SU-DHL-6 (cell line): ENCODE measurements around the gene SFXN2.

Experiments used
- H2AFZ ChIP-seq: fragments of 200-600 bp; sonication (generic); 2 replicates; pipeline ENCODE4 v1.6.1; 2014; ENCODE audit warnings: low read depth, mild to moderate bottlenecking, moderate library complexity, mixed read lengths, antibody characterized with exemption, low read length; ENCODE audit not compliant: severe bottlenecking
- H3F3A ChIP-seq: fragments of 200-600 bp; shearing (Covaris generic); 2 replicates; pipeline ENCODE4 v1.6.0; 2016; ENCODE audit warnings: antibody characterized with exemption, mild to moderate bottlenecking; ENCODE audit not compliant: insufficient read depth
- H3K27ac ChIP-seq: fragments of 200-600 bp; sonication (generic); 2 replicates; pipeline ENCODE4 v1.5.1; 2016; ENCODE audit warnings: low read depth, mild to moderate bottlenecking, low read length, moderate library complexity, mixed read lengths
- H3K27me3 ChIP-seq: fragments of 200-600 bp; sonication (generic), shearing (Covaris generic); 2 replicates; pipeline ENCODE4 v1.6.0; 2014; ENCODE audit warnings: mild to moderate bottlenecking, low read length
- H3K36me3 ChIP-seq: fragments of 200-600 bp; sonication (generic); 2 replicates; pipeline ENCODE4 v1.6.1; 2014; ENCODE audit warnings: mild to moderate bottlenecking, low read length, mixed read lengths
- H3K4me2 ChIP-seq: fragments of 300-600, 200-600 bp; shearing (Covaris generic), sonication (generic); 2 replicates; pipeline ENCODE4 v1.6.0; 2014; ENCODE audit warnings: low read length, low read depth, mild to moderate bottlenecking; ENCODE audit not compliant: poor library complexity, severe bottlenecking
- H3K4me3 ChIP-seq: fragments of 200-600 bp; sonication (generic); 2 replicates; pipeline ENCODE4 v1.5.1; 2014; ENCODE audit warnings: antibody characterized with exemption, low read length, mild to moderate bottlenecking, mixed read lengths; ENCODE audit not compliant: insufficient read depth, poor library complexity, severe bottlenecking
- H3K79me2 ChIP-seq: fragments of 200-600 bp; sonication (generic); 2 replicates; pipeline ENCODE4 v1.6.1; 2014; ENCODE audit warnings: mild to moderate bottlenecking, low read length, moderate library complexity; ENCODE audit not compliant: insufficient read depth
- H3K9ac ChIP-seq: fragments of 200-600 bp; sonication (generic); 2 replicates; pipeline ENCODE4 v1.7.0; 2014; ENCODE audit warnings: mild to moderate bottlenecking, low read length
- H3K9me2 ChIP-seq: fragments of 200-600 bp; sonication (generic); replicated peaks from 2 replicates; pipeline ENCODE4 v1.6.1; 2014; ENCODE audit warnings: low read length; ENCODE audit not compliant: insufficient read depth
- H3K9me3 ChIP-seq: fragments of 200-600 bp; sonication (generic); 2 replicates; pipeline ENCODE4 v1.6.1; 2014; ENCODE audit warnings: low read length, mixed read lengths; ENCODE audit not compliant: insufficient read depth
- H4K20me1 ChIP-seq: fragments of 200-600 bp; sonication (generic); 2 replicates; pipeline ENCODE4 v1.6.1; 2014; ENCODE audit warnings: low read depth, mild to moderate bottlenecking, antibody characterized with exemption, low read length, moderate library complexity, mixed read lengths
- CTCF ChIP-seq: fragments of 200-600 bp; sonication (generic); IDR thresholded peaks from one replicate; pipeline ENCODE4 v1.5.1; 2017; ENCODE audit warnings: antibody characterized with exemption, mild to moderate bottlenecking, low read length, moderate library complexity; ENCODE audit not compliant: insufficient read depth, poor library complexity, severe bottlenecking
- EZH2phosphoT487 ChIP-seq: fragments of 200-600 bp; sonication (generic), shearing (Covaris generic); conservative IDR thresholded peaks from 2 replicates; pipeline ENCODE4 v1.6.1; 2018; ENCODE audit warnings: mild to moderate bottlenecking, antibody characterized with exemption, low read length, moderate library complexity, mixed read lengths

SFXN2 gene

GRCh38 chr10:102723989-102724388 is 9.6 kb downstream of the SFXN2 start:
- Histone ChIP-seq H3K9ac (no peak overlapping the region), H3K9me3 (no peaks in the 10 kb centered on the region), H4K20me1 (no peaks in the 10 kb centered on the region), H3K36me3 (no peaks in the 10 kb centered on the region; the same call in 1 of the 2 replicates), H2AFZ (no peak overlapping the region), H3K4me3 (no peak overlapping the region), H3K27ac (no peak overlapping the region), H3K79me2 (peaks cover 36% of the 10 kb centered on the region), H3K27me3 (no peaks in the 10 kb centered on the region), H3K4me2 (no peak overlapping the region), H3F3A (no peaks in the 10 kb centered on the region), H3K9me2 (no peaks in the 10 kb centered on the region)
- no peak for TF ChIP-seq CTCF
- no peak for TF ChIP-seq EZH2phosphoT487

- H3K27ac ChIP-seq, result no peak overlapping the region
- H4K20me1 ChIP-seq, result no peaks in the 10 kb centered on the region
- H3K4me3 ChIP-seq, result no peak overlapping the region
- H3K27me3 ChIP-seq, result no peaks in the 10 kb centered on the region
- no peak overlapping the region for H2AFZ ChIP-seq
- no peaks in the 10 kb centered on the region for H3K9me3 ChIP-seq
- no peak overlapping the region for H3K9ac ChIP-seq
- H3K4me2 ChIP-seq, result no peak overlapping the region
- peaks cover 24% of the 10 kb centered on the region for H3K79me2 ChIP-seq
- no peaks in the 10 kb centered on the region for H3K9me2 ChIP-seq
- H3K36me3 ChIP-seq, result no peaks in the 10 kb centered on the region; the same call in 1 of the 2 replicates
- H3F3A ChIP-seq, result no peaks in the 10 kb centered on the region
- TF ChIP-seq EZH2phosphoT487 (no peak), CTCF (no peak)
Measured at GRCh38 chr10:102726274-102726673, 11.8 kb downstream of the SFXN2 start.

GRCh38 chr10:102727037-102727818 is 12.8 kb downstream of the SFXN2 start:
- H3K27ac ChIP-seq, result no peak overlapping the region
- no peaks in the 10 kb centered on the region for H3K9me3 ChIP-seq
- H3K27me3 ChIP-seq, result no peaks in the 10 kb centered on the region
- no peak overlapping the region for H3K9ac ChIP-seq
- no peaks in the 10 kb centered on the region for H4K20me1 ChIP-seq
- no peak overlapping the region for H3K4me3 ChIP-seq
- no peaks in the 10 kb centered on the region; the same call in 1 of the 2 replicates for H3K36me3 ChIP-seq
- H3F3A ChIP-seq, result no peaks in the 10 kb centered on the region
- H3K79me2 ChIP-seq, result peaks cover 18% of the 10 kb centered on the region
- TF ChIP-seq EZH2phosphoT487, result no peak
- TF ChIP-seq CTCF, result no peak
- H2AFZ ChIP-seq, result no peak overlapping the region
- no peak overlapping the region for H3K4me2 ChIP-seq
- no peaks in the 10 kb centered on the region for H3K9me2 ChIP-seq
